PC-9 (cell line): ENCODE results near the gene SHISAL1. TPM values are rescaled to one million over a fixed set of nuclear protein-coding genes. Genes with fewer than 3 reads are reported as not detected.

ENCODE experiments used
- BruUV-seq: library from RNA; stranded (reverse); fragments of 400-500 nt; replicated peaks from 2 replicates; lab custom pipeline; 2021; lab: Mats Ljungman, UMichigan
- CTCF ChIA-PET: fragments of 300-600 bp; sonication (Branson Sonifier 250); formaldehyde crosslinking; loops from one replicate; lab custom pipeline; 2022; ENCODE audit warnings: antibody characterized with exemption; lab: Charles Lee
- POLR2A ChIA-PET: fragments of 300-600 bp; sonication (Branson Sonifier 250); formaldehyde crosslinking; loops from one replicate; lab custom pipeline; 2022; ENCODE audit warnings: antibody characterized with exemption; ENCODE audit not compliant: unreplicated experiment; lab: Charles Lee
- DNase-seq, 2 experiments: peaks; one replicate each; pipeline versions ENCODE4 v3.0.0 to v3.0.0-alpha.2; 2015 to 2022; ENCODE audit warnings: mixed read lengths in 1 of 2
- H2AFZ ChIP-seq: fragments of 200-600 bp; sonication (generic); 2 replicates; pipeline ENCODE4 v1.8.1; 2017; ENCODE audit warnings: antibody characterized with exemption
- H3F3A ChIP-seq: fragments of 200-600 bp; sonication (generic); 2 replicates; pipeline ENCODE4 v1.8.1; 2017; ENCODE audit warnings: antibody characterized with exemption, mild to moderate bottlenecking, low read depth; ENCODE audit not compliant: insufficient read depth
- H3K27ac ChIP-seq: fragments of 200-600 bp; sonication (generic); 2 replicates; pipeline ENCODE4 v1.6.1; 2016; ENCODE audit warnings: mixed run types
- H3K27me3 ChIP-seq: fragments of 200-600 bp; sonication (generic); 2 replicates; pipeline ENCODE4 v1.6.1; 2016; ENCODE audit warnings: low read depth, mixed run types; ENCODE audit not compliant: insufficient read depth
- H3K36me3 ChIP-seq: fragments of 200-600 bp; sonication (generic); 2 replicates; pipeline ENCODE4 v1.6.1; 2016; ENCODE audit warnings: low read depth, mixed run types
- H3K4me1 ChIP-seq: fragments of 200-600 bp; sonication (generic); replicated peaks from 2 replicates; pipeline ENCODE4 v1.6.1; 2016; ENCODE audit warnings: mixed run types; ENCODE audit not compliant: insufficient read depth
- H3K4me2 ChIP-seq: fragments of 200-600 bp; sonication (generic); 2 replicates; pipeline ENCODE4 v1.6.1; 2017; ENCODE audit warnings: mixed run types
- H3K4me3 ChIP-seq: fragments of 200-600 bp; sonication (generic); 2 replicates; pipeline ENCODE4 v1.6.1; 2016; ENCODE audit warnings: mixed run types
- H3K79me2 ChIP-seq: fragments of 200-600 bp; sonication (generic); 2 replicates; pipeline ENCODE4 v1.6.1; 2017; ENCODE audit warnings: low read depth, mixed run types
- H3K9me2 ChIP-seq: fragments of 200-600 bp; sonication (generic); 2 replicates; pipeline ENCODE4 v1.8.1; 2017; ENCODE audit warnings: mild to moderate bottlenecking; ENCODE audit not compliant: insufficient read depth
- H3K9me3 ChIP-seq: fragments of 200-600 bp; sonication (generic); 2 replicates; pipeline ENCODE4 v1.8.1; 2016; ENCODE audit warnings: low read depth; ENCODE audit not compliant: insufficient read depth
- H4K20me1 ChIP-seq: fragments of 200-600 bp; sonication (generic); 2 replicates; pipeline ENCODE4 v1.8.1; 2017; ENCODE audit not compliant: insufficient read depth
- EZH2 ChIP-seq: fragments of 200-600 bp; sonication (generic); IDR thresholded peaks from 2 replicates; pipeline ENCODE4 v1.8.0; 2017; ENCODE audit warnings: antibody characterized with exemption, low read depth
- intact Hi-C: fragments of 100-400 bp; cut with micrococcal nuclease; formaldehyde crosslinking; loops from one replicate; pipeline ENCODE4 v1.10.0; 2022; ENCODE audit not compliant: unreplicated experiment
- total RNA-seq: library from RNA; stranded (reverse); gene quantifications from 2 replicates; pipeline ENCODE4 v1.2.3, GENCODE V29; 2021
- TF ChIP-seq, protein P1 (sequence below): fragments of 200-600 bp; sonication (generic); conservative IDR thresholded peaks from 2 replicates; pipeline ENCODE4 v1.6.1; 2017; ENCODE audit warnings: mixed run types, antibody characterized with exemption, mild to moderate bottlenecking, moderate library complexity

The SHISAL1 gene
- total RNA-seq, 1 experiment from 2014 or later, result 0.94 TPM

DNA sequence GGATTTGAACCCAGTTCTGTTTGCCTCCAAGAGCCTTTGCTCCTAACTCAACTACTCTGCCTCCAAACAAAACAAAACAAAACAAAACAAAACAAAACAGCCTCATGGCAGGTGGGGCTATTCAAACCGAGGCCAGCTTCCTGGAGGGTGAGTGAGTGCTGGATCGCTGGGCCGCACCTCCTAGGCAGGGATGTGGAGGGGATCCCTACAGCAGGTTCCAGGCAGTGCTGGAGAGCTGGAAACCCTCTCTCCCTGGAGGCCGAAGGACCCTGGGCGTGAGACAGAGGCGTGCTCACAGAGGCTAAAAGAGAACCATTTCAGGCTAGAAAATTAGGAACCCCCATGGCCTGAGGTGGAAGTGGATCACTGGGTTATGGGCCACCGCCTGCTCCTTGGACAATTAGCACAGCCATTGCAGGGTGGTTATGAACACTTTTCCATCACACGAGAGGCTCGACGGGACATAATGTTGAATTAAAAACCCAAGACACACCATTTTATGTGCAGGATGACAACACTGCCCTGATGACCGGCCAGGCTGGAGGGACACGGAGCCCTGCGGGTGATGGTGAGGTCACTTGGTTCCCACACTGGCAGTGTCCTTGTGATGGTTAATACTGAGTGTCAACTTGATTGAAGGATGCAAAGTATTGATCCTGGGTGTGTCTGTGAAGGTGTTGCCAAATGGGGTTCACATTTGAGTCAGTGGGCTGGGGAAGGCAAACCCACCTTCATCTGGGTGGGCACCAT, 35.2 kb downstream of the SHISAL1 start:
- intact Hi-C loops, result no loop called here
- Histone ChIP-seq H3F3A (no peaks in the 10 kb centered on the region; the same call in 1 of the 2 replicates), H2AFZ (no peak overlapping the region), H3K27me3 (no peaks in the 10 kb centered on the region), H3K4me1 (no peaks in the 10 kb centered on the region), H3K36me3 (no peaks in the 10 kb centered on the region), H3K4me3 (no peak overlapping the region), H3K79me2 (no peaks in the 10 kb centered on the region), H3K4me2 (no peak overlapping the region), H3K27ac (no peak overlapping the region), H4K20me1 (0 out of 2 replicates have a peak, but pooled peaks cover 7% of the 10 kb centered on the region), H3K9me3 (no peaks in the 10 kb centered on the region), H3K9me2 (no peaks in the 10 kb centered on the region)
- no peak for DNase-seq
- POLR2A ChIA-PET, result no interaction called here
- CTCF ChIA-PET, result no interaction called here
- TF ChIP-seq EZH2, result no peak
- TF ChIP-seq, protein P1, sequence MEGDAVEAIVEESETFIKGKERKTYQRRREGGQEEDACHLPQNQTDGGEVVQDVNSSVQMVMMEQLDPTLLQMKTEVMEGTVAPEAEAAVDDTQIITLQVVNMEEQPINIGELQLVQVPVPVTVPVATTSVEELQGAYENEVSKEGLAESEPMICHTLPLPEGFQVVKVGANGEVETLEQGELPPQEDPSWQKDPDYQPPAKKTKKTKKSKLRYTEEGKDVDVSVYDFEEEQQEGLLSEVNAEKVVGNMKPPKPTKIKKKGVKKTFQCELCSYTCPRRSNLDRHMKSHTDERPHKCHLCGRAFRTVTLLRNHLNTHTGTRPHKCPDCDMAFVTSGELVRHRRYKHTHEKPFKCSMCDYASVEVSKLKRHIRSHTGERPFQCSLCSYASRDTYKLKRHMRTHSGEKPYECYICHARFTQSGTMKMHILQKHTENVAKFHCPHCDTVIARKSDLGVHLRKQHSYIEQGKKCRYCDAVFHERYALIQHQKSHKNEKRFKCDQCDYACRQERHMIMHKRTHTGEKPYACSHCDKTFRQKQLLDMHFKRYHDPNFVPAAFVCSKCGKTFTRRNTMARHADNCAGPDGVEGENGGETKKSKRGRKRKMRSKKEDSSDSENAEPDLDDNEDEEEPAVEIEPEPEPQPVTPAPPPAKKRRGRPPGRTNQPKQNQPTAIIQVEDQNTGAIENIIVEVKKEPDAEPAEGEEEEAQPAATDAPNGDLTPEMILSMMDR, result no peak
- BruUV-seq, result no TSS peak

GRCh38 chr22:44276706-44277356, 35.9 kb downstream of the SHISAL1 start:
- no peaks in the 10 kb centered on the region for H3K79me2 ChIP-seq
- no peak overlapping the region for H3K4me3 ChIP-seq
- 0 out of 2 replicates have a peak, but pooled peaks cover 7% of the 10 kb centered on the region for H4K20me1 ChIP-seq
- ChIA-PET CTCF (interaction anchor here (0.5 kb wide), 1 partner anchor 82 kb away, joined by 3 read pairs; no protein-coding TSS in a partner anchor), POLR2A (no interaction called here)
- no peak for DNase-seq
- no peak overlapping the region for H3K27ac ChIP-seq
- no peaks in the 10 kb centered on the region for H3K9me2 ChIP-seq
- H3K4me2 ChIP-seq, result no peak overlapping the region
- TF ChIP-seq, protein P1, result no peak
- no peak for TF ChIP-seq EZH2
- H3K27me3 ChIP-seq, result no peaks in the 10 kb centered on the region
- H2AFZ ChIP-seq, result no peak overlapping the region
- H3K4me1 ChIP-seq, result no peaks in the 10 kb centered on the region
- no peaks in the 10 kb centered on the region for H3K36me3 ChIP-seq
- BruUV-seq, result no TSS peak
- H3F3A ChIP-seq, result no peaks in the 10 kb centered on the region; the same call in 1 of the 2 replicates
- H3K9me3 ChIP-seq, result no peaks in the 10 kb centered on the region
- intact Hi-C loops, result no loop called here

DNA sequence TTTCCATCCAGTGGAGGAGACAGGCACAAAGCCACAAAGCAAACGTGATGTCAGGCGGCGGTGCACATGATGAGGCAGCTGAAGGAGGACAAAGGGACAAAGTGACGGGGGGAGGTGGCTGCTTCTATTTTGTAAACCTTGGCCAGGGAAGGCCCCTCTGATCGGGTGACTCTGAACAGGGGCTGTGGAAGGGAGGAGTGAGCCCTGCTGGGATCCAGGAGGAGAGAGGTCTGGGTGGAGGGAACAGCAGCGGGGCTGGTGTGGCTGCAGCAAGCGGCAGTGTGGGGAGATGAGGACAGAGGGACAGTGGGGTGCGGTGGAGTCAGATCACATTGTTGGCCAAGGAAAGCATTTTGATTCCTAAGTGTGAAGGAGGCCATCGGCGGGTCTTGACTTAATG, 36.7 kb downstream of the SHISAL1 start:
- H3K9me2 ChIP-seq, result no peaks in the 10 kb centered on the region
- no peaks in the 10 kb centered on the region for H3K79me2 ChIP-seq
- no peak overlapping the region for H2AFZ ChIP-seq
- no peaks in the 10 kb centered on the region for H3K27me3 ChIP-seq
- H4K20me1 ChIP-seq, result 0 out of 2 replicates have a peak, but pooled peaks cover 7% of the 10 kb centered on the region
- no TSS peak for BruUV-seq
- H3K4me3 ChIP-seq, result no peak overlapping the region
- intact Hi-C loops, result no loop called here
- TF ChIP-seq, protein P1, result no peak
- TF ChIP-seq EZH2, result no peak
- no peaks in the 10 kb centered on the region for H3K9me3 ChIP-seq
- ChIA-PET CTCF (no interaction called here), POLR2A (no interaction called here)
- H3K4me1 ChIP-seq, result no peaks in the 10 kb centered on the region
- H3K27ac ChIP-seq, result no peak overlapping the region
- H3K36me3 ChIP-seq, result no peaks in the 10 kb centered on the region
- no peaks in the 10 kb centered on the region; the same call in 1 of the 2 replicates for H3F3A ChIP-seq
- H3K4me2 ChIP-seq, result no peak overlapping the region
- DNase-seq, result no peak
